ENCODE data around the gene GDI2. TPM values are rescaled to one million over a fixed set of nuclear protein-coding genes. Genes with fewer than 3 reads are reported as not detected.

GDI2 gene
- total RNA-seq, 2 donors from 2014 or later, result 243 to 266 TPM

DNA sequence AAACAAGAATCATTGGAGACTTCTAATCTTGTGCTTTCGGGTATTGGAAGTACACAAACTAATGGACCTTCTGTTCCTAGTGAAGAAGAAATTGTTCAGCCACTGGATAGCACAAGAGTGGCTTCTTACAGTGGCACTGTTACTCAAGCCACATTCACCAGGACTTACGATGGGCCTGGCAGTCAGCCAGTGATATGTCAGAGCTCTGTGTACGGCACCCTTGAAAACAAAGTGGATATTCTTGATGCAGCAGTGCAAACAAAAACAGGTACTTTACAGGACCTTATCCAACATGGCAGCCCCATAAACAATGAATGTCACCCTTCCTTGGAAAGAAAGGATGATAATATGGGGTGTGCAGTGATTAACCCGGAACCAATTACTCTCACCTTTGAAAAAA lies 67.0 kb downstream of the GDI2 start:
- intact Hi-C loops (cut with DNase I), result no loop called here
- Histone ChIP-seq H3K4me3 (no peak overlapping the region), H3K9me3 (no peaks in the 10 kb centered on the region), H3K36me3 (peaks cover 7% of the 10 kb centered on the region), H3K27me3 (no peaks in the 10 kb centered on the region), H3K27ac (no peak overlapping the region), H3K9ac (ENCODE audit: low read depth in 2 of 2, low read length in 2 of 2) (no peak overlapping the region), H3K4me1 (peaks cover 7% of the 10 kb centered on the region)
- TF ChIP-seq, protein P1, sequence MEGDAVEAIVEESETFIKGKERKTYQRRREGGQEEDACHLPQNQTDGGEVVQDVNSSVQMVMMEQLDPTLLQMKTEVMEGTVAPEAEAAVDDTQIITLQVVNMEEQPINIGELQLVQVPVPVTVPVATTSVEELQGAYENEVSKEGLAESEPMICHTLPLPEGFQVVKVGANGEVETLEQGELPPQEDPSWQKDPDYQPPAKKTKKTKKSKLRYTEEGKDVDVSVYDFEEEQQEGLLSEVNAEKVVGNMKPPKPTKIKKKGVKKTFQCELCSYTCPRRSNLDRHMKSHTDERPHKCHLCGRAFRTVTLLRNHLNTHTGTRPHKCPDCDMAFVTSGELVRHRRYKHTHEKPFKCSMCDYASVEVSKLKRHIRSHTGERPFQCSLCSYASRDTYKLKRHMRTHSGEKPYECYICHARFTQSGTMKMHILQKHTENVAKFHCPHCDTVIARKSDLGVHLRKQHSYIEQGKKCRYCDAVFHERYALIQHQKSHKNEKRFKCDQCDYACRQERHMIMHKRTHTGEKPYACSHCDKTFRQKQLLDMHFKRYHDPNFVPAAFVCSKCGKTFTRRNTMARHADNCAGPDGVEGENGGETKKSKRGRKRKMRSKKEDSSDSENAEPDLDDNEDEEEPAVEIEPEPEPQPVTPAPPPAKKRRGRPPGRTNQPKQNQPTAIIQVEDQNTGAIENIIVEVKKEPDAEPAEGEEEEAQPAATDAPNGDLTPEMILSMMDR (IDR thresholded peaks at IDR 0.05), result no peak
- DNase-seq, result no peak

DNA sequence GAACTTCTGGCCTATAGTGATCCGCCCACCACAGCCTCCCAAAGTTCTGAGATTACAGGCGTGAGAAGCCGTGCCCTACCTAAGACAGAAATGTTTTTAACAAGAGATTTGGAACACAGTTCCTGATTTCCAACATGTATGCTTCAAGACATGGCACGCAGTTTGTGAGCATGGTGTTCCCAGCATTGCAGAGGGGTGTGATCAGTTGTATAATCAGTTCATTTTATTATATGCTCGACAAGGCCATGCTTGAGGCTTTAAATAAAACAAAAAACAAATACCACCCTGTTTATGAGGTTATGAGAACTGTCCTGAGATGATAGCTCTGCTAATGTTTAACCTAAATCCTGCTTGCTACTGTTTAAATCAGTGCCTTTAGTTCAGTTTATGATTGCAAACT lies 68.4 kb downstream of the GDI2 start:
- DNase-seq, result peak; percentile 52
- peak overlapping the region; percentile 48 for H3K27ac ChIP-seq
- no peak overlapping the region for H3K4me3 ChIP-seq
- peaks cover 7% of the 10 kb centered on the region for H3K4me1 ChIP-seq
- H3K9me3 ChIP-seq, result no peaks in the 10 kb centered on the region
- H3K9ac ChIP-seq (ENCODE audit: low read depth in 2 of 2, low read length in 2 of 2), result no peak overlapping the region
- TF ChIP-seq, protein P1 (IDR thresholded peaks at IDR 0.05), result no peak
- peaks cover 7% of the 10 kb centered on the region for H3K36me3 ChIP-seq
- no peaks in the 10 kb centered on the region for H3K27me3 ChIP-seq
- intact Hi-C loops (cut with DNase I), result no loop called here

DNA sequence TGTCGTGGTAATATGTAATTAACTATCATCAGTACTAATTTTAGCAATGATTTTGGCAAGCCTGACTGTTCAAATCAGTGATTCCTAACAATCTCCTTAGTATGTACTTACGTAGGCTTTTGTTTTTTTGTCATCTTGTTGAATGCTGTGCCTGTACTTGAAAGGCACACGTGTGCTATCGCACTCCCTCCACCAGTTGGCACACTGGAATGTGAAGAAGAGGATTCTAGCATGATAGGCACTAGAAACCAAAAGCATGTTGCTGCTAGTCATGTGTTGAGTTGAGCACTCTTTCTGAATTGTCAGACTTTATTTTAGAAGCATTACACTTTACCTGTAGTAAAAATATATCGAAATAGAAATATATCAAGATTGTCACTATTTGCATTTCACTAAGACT lies 69.5 kb downstream of the GDI2 start:
- no peaks in the 10 kb centered on the region for H3K27me3 ChIP-seq
- intact Hi-C loops (cut with DNase I), result no loop called here
- no peak for DNase-seq
- H3K4me3 ChIP-seq, result no peak overlapping the region
- H3K4me1 ChIP-seq, result peaks cover 7% of the 10 kb centered on the region
- H3K9ac ChIP-seq (ENCODE audit: low read depth in 2 of 2, low read length in 2 of 2), result no peak overlapping the region
- no peak overlapping the region for H3K27ac ChIP-seq
- H3K36me3 ChIP-seq, result peaks cover 7% of the 10 kb centered on the region
- TF ChIP-seq, protein P1 (IDR thresholded peaks at IDR 0.05), result no peak
- H3K9me3 ChIP-seq, result no peaks in the 10 kb centered on the region

DNA sequence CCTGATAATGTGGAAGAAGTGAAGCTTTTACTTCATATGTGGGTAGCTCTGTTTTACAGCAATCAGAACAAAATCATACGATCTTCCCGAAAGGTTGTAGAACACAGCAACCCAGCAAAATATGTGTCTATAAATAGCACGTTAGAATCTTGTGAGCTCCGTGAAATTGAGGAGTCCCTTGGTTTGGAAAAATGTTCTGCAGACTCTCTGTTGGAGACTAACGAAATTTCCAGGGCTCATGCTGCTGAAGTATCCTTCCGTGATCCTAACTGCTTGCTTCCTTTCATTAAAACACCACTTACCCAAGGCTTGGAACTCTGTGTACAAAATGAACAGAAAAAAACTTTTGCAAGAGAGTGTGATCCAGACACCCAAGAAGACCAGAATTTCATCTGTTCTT lies 71.1 kb downstream of the GDI2 start:
- no peak for DNase-seq
- Histone ChIP-seq H3K27ac (no peak overlapping the region), H3K27me3 (no peaks in the 10 kb centered on the region), H3K36me3 (peaks cover 7% of the 10 kb centered on the region), H3K9me3 (no peaks in the 10 kb centered on the region), H3K4me3 (no peak overlapping the region), H3K9ac (ENCODE audit: low read depth in 2 of 2, low read length in 2 of 2) (no peak overlapping the region), H3K4me1 (peaks cover 7% of the 10 kb centered on the region)
- TF ChIP-seq, protein P1 (IDR thresholded peaks at IDR 0.05), result no peak
- intact Hi-C loops (cut with DNase I), result no loop called here

DNA sequence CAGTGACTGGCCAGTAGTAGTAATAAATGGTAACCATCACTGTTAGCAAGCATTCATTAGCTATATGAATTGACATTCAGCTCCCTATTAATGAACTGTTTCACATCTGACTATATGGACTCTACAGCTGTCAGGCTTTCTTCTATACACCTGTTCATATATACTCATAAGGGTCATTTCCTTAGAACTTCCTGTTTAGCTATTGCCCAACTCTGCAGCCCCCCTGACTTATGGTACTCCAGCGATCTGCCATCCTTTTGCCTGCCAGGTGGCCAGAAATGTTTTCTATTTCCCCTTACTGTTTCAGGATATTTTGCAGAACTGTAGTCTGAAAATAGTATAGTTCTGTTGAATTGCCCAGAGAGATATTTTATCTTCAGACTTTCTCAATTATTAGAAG lies 72.0 kb downstream of the GDI2 start:
- Histone ChIP-seq H3K4me3 (no peak overlapping the region), H3K27me3 (no peaks in the 10 kb centered on the region), H3K4me1 (peaks cover 7% of the 10 kb centered on the region), H3K27ac (no peak overlapping the region), H3K36me3 (peaks cover 6% of the 10 kb centered on the region), H3K9ac (ENCODE audit: low read depth in 2 of 2, low read length in 2 of 2) (no peak overlapping the region), H3K9me3 (no peaks in the 10 kb centered on the region)
- intact Hi-C loops (cut with DNase I), result no loop called here
- TF ChIP-seq, protein P1 (IDR thresholded peaks at IDR 0.05), result no peak
- no peak for DNase-seq

DNA sequence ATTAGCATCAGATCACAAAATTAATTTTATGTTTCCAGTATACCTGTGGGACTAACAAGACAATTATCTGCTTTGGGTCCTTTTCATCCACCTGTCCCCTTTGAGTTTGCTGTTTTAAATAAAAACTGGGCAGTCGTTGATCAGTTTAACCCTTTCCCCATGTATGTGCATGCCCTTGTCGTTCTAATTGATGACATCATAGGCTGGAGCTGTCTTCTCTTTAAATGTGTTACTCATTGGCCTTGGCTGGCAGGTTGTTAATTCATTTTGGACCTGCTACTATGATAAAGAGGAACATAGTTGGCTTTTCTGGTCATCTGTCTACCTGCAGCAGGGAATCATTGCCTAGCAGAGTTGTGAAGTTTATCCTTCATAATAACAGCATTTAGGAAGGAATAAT lies 74.8 kb downstream of the GDI2 start:
- Histone ChIP-seq H3K36me3 (peaks cover 4% of the 10 kb centered on the region), H3K9me3 (no peaks in the 10 kb centered on the region), H3K4me3 (no peak overlapping the region), H3K9ac (ENCODE audit: low read depth in 2 of 2, low read length in 2 of 2) (no peak overlapping the region), H3K27ac (no peak overlapping the region), H3K27me3 (no peaks in the 10 kb centered on the region), H3K4me1 (no peaks in the 10 kb centered on the region)
- TF ChIP-seq, protein P1 (IDR thresholded peaks at IDR 0.05), result no peak
- no peak for DNase-seq
- intact Hi-C loops (cut with DNase I), result no loop called here
